AML-193 (cell line): ENCODE measurements around the gene KCND2.
"Not testable (repeated sequence)": the region's sequence is repeated elsewhere in the genome, so short reads cannot be mapped to it uniquely, and the experiment has no call there.

ENCODE experiments used
- DNase-seq, 2 experiments: peaks; one replicate each; lab custom pipeline; 2025; lab: John Stamatoyannopoulos, UW

The KCND2 gene

GRCh38 chr7:120272701-120273475 lies at the start of gene KCND2:
TSS of gene KCND2 (plus strand) at chr7:120273175.
- DNase-seq: no peak

DNA sequence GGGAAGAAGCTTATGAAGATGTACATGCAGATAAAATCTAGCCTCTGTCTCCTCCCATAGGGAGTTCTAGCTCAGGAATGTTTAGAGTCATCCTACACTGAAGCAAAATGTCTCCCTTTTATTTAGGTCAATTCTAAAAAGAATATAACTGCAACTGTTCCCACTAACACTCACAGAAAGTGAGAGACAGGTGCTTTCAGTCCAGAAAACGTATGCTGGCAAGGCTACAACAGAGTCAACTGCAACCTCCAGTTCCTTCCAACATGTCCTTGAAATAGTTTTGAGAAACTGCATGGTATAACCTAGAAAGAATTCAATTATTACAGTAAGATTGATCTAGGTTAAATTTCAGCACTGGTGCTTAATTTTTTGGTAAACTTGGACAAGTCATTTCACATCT lies 46.8 kb upstream of the KCND2 start:
- DNase-seq: no peak

- DNase-seq: no peak
Observed at GRCh38 chr7:120227255-120227654, 45.7 kb upstream of the KCND2 start.

DNA sequence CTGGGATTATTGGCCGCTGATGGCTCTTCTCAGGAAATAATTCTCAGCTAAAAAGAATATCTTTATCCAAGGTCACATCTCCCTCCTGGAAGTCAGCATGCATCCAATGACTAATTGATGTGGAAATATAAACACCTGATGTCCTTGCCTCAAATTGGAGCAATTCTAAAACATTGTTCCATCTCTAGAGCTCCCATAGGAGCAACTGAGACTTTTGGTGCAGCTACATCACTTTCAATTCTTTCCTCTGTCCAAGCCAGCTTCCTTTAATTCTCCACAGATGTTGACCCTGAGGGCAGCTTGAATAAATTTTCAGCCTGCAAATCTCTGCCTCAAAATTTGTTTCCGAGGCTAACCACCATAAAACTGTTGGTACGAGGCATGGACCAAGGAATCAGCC lies 43.9 kb upstream of the KCND2 start:
- DNase-seq: no peak

DNA sequence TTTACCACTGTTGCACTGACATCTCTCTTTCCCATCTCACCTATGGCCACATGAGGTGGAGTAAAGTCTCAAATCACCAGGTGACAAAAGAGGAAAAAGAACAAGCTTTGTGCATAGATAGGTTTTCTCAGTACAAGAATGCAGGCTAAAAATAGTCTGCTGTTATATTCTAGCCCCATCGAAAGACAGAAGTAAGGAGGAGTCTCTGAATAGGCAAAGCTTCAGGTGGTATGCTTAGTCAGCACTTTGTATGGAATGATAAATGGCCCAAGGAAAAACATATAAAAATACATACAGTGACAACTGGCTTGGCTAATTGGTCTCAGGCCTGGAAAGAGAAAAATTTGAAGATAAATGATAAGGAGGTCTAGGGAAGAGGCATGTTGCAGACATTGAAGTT lies 39.6 kb upstream of the KCND2 start:
- DNase-seq: no peak

- not testable (repeated sequence) for DNase-seq
Observed at GRCh38 chr7:120240350-120240749, 32.6 kb upstream of the KCND2 start.

DNA sequence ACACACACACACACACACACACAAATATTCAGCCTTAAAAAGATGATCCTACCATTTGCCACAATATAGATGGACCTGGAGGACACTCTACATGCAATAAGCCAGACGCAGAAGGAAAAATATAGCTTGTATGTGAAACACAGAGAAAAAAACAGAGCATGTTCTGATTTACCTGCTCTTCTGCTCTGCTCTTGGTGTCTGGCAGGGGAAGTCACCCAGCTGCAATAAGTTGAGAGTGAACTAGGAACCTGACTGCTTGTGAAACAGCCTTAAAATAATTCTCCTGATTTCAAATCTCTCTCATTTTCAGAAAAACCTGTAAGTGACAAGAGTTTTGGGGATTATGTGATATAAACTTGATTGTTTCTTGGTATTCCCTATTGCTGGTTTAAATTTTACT lies 31.0 kb upstream of the KCND2 start:
- no peak for DNase-seq

DNA sequence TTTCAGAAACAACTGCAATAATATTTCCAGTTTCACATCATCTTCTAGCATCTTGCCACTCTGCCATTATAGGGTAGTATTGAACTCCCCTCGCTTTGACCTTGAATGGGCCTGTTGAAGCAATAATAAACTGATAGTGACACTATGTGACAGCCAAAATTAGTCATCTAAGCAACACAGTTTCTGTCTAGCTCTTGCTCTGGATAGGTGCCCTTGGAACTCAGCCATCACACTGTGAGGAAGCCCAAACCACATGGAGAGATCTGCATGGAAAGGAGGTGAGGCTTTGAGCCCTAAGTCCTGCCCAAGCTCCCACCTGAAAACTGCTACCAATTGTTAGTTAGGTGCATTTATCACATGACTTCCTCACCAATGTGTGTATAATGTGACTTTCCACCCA lies 18.1 kb upstream of the KCND2 start:
- no peak for DNase-seq

DNA sequence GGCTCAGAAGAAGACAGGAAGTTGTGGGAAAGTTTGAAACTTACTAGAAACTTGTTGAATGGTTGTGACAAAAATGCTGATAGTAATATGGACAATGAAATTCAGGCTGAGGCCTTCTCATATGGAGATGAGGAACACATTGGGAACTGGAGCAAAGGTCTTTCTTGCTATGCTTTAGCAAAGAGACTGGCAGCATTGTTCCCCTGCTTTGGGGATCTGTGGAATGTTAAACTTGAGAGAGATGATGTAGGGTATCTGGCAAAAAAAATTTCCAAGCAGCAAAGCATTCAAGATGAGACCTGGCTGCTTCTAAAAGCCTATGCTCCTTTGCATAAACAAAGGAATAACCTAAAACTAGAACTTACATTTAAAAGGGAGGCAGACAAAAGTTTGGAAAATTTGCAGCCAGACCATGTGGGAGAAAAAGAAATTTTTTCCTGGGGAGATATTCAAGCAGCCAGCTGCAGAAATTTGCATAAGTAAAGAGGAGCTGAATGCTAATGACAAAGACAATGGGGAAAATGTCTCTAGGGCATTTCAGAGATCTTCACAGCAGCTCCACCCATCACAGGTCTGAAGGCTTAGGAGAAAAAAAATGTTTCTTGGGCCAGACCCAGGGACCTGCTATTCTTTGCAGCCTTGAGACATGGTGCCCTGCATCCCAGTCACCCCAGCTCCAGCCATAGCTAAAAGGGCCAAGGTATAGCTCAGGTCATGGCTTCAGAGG lies 16.5 kb upstream of the KCND2 start:
- DNase-seq: no peak

DNA sequence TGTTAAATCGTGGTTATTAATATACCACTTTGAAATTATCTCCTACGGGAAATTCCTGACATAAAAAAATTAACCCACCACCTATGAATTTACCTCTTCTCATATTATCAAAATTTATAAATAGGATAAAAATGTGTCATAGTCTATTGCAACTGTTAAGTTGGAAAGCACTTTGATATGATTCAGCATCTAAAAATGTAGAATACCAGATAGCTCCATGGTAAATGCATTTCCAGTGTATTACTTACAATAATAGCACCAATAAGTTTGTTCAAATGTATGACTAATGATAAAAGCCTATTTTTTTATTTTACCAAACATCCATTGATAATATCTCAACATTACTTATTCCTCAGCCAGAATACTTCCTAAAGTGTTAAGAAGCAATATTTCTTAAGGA lies 13.6 kb upstream of the KCND2 start:
- DNase-seq: no peak

DNA sequence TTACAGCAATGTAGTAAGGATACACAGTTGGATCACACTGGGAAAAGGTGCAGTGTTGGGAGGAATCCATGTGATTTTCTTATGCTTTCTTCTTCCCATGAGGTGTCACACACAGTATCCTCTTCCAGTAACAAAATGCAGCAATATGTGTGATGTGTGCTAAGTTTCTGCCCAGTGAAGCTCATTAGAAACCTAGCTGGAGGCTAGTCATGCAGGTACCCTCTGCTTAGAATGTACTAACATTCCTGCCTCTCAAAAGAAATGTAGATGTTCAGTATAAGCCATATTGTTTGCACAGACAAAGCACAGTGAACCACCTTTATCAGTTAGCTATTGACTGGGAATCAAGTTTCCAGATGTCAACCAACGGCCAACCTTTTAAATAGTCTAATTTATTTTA lies 12.9 kb upstream of the KCND2 start:
- no peak for DNase-seq

DNA sequence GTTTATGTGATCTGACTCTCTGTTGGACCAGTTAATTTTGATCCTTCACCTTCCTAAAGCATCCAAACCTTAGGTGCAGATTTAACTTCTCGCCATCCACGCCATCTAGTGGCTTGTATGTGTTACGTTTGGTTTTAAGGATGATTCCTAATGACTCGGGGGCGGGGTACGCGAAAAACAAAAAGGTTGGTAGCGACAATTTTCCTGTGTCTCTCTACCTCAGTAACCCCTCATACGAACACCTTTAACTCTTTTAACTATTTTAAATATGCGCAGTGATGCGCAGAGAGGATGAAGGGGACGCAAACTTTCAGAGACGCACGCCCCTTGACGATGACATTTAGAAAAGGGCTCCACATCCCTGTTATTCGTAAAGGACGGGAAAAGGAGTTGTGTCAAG lies 714 bp upstream of the KCND2 start:
- peak; percentile 4 to 22 for DNase-seq

GRCh38 chr7:120273476-120273975 lies 551 bp downstream of the KCND2 start:
- DNase-seq: no peak

DNA sequence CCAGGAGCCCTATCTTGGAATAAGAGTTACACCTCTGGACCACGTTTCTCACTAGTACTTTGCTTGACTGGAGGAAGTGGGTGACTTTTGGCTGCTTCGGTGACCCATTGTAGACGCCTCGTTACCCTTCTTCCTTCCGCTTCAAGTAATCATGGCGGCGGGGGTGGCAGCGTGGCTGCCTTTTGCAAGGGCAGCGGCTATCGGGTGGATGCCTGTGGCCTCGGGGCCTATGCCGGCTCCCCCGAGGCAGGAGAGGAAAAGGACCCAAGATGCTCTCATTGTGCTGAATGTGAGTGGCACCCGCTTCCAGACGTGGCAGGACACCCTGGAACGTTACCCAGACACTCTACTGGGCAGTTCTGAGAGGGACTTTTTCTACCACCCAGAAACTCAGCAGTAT lies 1.5 kb downstream of the KCND2 start:
- DNase-seq: no peak

- no peak for DNase-seq
Observed at GRCh38 chr7:120274899-120275298, 1.9 kb downstream of the KCND2 start.

DNA sequence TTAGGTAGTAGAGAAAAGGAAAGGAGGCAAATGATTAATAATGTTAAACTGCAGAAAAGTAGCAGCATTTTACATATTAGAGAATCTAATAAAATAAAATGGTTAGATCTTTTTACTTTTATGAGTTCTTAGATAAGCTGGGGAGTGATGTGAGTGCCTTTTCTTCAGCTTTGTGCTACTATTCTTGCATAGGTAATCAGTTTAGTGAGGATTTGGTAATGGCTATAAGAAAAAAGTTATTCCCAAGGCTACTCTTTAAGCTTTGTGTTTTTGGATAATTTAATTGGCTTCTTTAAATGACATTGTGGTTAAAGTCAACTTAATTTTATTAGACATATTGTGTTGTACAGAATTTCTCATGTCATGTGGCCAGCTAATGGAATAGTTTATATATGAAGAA lies 3.7 kb downstream of the KCND2 start:
- no peak for DNase-seq

DNA sequence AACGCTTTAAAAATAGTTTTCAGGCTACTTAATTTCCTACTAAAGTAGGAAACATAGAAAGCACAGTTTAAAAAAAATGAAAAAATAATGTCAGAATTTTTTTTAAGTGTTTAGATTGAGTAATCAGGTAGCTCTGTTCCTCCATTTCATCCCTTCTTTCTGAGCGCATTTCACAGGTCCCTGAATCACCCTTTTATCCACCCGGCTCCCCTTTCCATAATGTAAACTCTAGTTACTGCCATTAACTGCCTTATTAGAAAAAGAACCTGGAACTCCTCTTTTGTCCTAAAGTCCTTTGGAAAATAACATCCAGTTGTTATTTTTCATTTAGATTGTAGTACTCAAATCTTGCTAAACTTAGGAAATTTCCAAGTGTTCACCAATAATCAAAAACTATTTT lies 5.8 kb downstream of the KCND2 start:
- DNase-seq: no peak

DNA sequence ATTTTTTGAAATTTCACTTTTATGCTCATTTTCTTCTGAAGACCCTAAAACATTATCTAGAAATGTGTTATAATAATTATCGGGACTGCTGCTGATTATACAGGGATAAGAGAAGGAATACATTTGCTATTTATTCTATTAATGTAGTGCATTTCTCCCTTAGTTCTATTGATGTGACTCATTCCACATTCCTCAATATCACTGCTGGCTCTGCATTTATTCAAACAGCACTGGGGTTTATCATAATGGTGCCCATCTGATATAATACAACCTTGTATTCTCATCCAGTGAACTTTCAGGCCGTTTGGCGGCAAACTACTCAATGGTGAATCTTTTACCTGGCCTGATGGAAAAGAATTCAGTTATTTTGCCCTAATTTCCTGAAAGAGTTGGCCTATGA lies 7.8 kb downstream of the KCND2 start:
- no peak for DNase-seq

DNA sequence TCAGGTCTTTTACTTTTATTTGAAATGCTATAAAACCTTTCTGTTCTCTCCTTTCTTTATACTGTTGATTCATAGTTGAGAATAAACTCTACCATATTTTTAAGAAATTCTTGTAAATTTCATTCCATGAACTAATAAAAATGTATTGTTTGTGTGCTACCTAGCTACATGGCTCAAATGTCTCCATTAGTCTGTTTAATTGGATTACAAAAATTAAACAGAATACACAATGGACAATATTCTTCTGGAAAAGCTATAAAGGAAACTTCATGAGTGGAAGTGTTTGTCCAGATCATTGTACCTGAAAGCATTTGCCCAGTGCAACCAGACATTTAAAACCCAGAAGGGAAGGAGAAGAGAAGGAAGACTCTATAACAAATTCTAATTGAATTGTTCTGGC lies 20.1 kb downstream of the KCND2 start:
- DNase-seq: no peak

DNA sequence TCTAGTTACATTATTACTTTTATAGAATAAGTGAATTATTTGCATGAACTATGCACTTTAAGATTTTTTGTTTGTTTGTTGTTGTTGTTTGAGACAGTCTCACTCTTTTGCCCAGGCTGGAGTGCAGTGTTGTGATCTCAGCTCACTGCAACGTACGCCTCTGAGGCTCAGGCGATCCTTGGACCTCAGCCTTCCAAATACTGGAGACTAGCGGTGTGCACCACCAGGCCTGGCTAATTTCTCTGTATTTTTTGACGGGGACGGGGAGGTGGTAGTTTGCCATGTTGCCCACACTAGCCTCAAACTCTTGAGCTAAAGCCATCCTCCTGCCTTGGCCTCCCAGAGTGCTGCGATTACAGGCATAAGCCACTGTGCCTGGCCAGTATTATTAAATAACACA lies 29.2 kb downstream of the KCND2 start:
- DNase-seq: no peak

DNA sequence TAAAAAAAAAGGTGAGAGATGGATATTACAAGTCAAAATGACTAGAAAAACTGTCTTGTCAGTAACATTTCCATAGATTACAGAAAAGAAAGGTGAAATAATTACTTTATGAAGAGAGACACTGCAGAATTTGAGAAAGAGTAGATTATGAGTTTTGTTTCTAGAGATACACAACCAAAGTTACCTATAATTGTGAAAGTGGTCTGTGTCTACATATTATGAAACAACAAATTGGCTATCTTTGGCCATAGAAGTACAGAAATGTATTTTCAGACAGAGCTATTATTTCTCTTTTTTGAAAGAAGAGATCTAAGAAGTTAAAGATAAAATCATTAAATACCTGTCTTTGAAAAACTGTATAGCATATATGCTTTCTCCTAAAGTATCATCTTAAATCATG lies 30.1 kb downstream of the KCND2 start:
- no peak for DNase-seq

- no peak for DNase-seq
Observed at GRCh38 chr7:120304674-120305073, 31.7 kb downstream of the KCND2 start.

- no peak for DNase-seq
Observed at GRCh38 chr7:120307991-120308545, 35.1 kb downstream of the KCND2 start.
